Fibroblast of the conjunctiva (primary cell): Measurements from ENCODE around the gene ATG4D.
"Not testable (repeated sequence)": the region's sequence is repeated elsewhere in the genome, so short reads cannot be mapped to it uniquely, and the experiment has no call there.

Experiments
- DNase-seq: peaks from one replicate; pipeline ENCODE4 v3.0.0-alpha.2; 2010; ENCODE audit warnings: low read depth

Gene ATG4D

GRCh38 chr19:10519421-10519820 lies 24.3 kb upstream of the ATG4D start:
- DNase-seq = no peak

DNA sequence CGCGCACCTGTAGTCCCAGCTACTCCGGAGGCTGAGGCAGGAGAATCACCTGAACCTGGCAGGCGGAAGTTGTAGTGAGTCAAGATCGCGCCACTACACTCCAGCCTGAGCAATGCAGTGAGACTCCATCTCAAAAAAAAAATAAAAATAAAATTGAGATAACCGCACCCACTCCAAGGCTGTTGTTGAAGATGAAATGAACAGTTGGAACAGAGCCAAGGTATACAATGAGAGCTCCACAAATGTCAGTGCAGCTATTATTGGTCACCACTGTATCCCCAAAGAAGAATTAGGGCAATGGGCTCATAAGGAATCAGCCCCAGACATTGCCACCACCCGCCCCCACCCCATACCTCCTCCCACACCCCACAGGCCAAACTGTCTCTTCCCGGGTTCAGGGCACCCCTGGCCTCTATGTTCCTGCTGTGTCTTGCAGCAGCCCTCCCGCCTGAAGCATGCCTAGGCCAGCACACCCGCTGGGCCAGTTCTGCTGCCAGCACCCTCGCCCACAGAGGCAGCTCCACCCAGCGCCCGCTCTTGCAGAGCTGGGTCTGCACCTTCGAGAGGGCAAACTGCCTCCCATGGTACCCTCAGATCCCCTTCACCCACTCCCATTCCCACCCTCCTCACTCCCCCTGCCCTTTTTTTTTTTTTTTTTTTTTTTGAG lies 22.9 kb upstream of the ATG4D start:
- DNase-seq = no peak

DNA sequence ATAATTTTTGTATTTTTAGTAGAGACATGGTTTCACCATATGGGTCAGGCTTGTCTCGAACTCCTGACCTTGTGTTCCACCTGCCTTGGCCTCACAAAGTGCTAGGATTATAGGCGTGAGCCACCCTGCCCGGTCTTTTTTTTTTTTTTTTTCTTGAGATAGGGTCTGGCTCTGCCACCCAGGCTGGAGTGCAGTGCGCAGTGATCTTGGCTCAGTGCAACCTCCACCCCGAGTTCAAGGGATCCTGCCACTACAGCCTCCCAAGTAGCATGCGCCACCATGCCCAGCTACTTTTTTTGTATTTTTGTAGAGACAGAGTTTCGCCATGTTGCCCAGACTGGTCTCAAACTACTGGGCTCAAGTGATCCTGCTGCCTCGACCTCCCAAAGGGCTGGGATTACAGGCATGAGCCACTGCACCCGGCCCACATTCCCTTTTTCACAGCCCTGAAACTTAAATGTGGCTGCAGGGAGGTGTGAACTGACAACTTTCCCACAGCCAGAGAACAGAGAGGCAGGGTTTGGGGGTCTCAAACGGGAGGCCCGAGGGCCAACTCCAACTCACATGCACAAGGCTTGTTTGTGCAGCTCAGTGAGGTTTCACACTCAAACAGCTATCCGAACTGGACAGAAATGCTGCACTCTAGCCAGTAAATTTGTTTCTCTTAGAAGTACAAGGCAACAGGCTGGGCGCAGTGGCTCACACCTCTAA lies 22.1 kb upstream of the ATG4D start:
- DNase-seq = no peak

GRCh38 chr19:10523135-10523636 lies 20.5 kb upstream of the ATG4D start:
- DNase-seq = no peak

DNA sequence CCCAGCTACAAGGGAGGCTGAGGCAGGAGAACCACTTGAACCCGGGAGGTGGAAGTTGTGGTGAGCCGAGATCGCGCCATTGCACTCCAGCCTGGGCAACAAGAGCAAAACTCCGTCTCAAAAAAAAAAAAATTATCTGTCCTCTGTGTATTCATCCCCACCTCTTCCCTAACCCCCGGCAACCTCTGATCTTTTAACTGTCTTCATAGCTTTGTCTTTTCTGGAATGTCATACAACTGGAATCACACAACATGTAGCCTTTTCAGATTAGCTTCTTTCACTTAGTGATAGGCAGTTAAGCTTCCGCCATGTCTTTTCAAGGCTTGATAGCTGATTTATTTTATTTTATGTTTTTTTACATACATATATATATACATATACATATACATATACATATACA lies 18.1 kb upstream of the ATG4D start:
- DNase-seq = no peak

GRCh38 chr19:10526887-10527286 lies 16.8 kb upstream of the ATG4D start:
- DNase-seq = not testable (repeated sequence)

- no peak for DNase-seq
Observed at GRCh38 chr19:10532457-10532856, 11.2 kb upstream of the ATG4D start.

DNA sequence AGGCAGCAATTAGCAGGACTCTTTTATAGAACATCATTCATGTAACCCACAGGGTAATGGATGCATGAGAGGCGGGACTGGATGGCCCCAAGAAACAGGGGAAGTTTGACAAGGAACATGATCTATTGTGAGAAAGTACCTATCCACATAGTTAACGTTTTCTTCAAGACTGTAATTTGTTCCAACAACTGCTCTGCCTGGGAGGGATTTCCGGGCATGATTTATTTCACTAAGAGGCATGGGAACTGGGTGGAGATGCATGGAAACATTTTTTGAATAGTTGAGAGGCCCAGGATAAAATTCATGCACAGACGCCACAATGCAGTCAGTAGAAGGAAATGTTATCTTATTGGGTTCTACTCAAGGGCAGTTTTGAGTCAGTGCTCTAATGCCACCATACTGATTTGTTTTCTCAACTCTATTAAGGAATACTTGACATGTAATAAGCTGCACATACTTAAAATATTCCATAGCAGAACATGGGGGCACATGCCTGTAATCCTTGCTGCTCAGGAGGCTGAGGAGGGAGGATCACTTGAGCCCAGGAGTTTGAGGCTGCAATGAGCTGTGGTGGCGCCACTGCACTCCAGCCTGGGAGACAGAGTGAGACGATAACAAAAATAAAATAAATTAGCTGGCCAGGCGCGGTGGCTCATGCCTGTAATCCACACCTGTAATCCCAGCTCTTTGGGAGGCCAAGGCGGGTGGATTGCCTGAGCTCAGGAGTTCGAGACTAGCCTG lies 9.9 kb upstream of the ATG4D start:
- no peak for DNase-seq

DNA sequence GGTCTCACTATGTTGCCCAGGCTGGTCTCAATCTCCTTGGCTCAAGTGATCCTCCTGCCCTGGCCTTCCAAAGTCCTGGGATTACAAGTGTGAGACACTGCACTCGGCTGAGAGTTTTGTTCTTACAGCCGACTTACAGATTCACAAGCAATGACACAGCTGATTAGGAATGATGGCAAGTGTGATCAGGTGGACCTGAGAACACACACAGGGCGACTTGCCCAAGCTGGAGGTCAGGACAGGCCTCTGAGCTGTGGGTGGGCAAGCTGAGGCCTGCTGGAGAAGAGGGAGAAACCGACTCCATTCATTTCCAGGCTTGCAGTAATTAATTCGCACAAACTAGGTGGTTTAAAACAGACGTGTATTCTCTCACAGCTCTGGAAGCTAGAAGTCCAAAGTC lies 8.1 kb upstream of the ATG4D start:
- no peak for DNase-seq

DNA sequence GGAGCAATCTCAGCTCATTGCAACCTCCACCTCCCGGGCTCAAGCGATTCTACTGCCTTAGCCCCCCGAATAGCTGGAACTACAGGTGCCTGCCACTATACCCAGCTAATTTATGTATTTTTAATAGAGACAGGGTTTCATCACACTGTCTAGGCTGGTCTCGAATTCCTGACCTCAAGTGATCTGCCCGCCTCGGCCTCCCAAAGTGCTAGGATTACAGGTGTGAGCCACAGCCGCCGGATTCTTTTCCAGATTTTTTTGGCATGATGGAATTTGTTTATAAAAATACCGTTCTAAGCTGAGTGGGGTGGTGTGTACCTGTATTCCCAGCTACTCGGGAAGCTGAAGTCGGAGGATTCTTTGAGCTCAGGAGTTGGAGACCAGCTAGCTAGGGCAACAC lies 6.0 kb upstream of the ATG4D start:
- no peak for DNase-seq

DNA sequence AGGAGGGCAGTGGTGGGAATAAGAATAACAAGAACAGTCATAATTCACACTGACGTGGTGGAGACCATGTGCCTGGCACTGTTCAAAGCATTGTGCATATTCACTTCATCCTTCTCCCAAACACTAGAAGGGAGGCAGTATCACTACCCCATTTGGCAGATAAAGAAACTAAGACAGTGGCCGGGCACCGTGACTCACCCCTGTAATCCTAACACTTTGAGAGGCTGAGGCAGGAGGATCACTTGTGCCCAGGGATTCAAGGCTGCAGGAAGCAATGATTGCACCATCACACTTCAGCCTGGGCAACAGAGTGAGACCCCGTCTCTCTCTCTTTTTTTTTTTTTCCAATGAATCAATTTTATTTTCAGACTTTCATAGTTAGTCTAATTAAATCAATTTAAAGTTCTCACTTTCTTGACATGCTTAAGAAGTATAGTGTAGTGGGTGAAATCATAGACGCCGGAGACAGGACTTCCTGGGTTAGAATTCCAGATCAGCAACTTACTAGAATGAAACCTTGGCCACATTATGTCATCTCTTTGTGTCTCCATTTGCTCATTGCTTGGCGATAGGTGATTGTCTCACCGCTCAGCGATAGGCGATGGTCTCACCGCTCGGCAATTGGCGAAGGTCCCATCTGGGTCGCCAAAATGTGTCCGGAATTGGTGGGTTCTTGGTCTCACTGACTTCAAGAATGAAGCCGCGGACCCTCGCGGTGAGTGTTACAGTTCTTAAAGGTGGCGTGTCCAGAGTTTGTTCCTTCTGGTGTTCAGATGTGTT lies 5.3 kb upstream of the ATG4D start:
- no peak for DNase-seq

DNA sequence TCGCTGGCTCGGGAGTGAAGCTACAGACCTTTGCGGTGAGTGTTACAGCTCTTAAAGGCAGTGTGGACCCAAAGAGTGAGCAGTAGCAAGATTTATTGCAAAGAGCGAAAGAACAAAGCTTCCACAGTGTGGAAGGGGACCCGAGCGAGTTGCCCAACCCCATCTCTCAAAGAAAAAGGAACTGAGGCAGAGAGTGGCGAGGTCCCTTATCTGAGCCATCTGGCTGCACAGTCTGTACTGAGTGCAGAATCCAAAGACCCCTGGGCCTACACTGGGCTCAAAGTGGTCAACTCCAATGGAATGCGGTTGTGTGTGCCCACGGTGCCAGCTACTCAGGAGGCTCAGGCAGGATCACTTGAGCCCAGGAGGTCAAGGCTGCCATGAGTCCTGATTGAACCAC lies 4.7 kb upstream of the ATG4D start:
- DNase-seq = not testable (repeated sequence)

DNA sequence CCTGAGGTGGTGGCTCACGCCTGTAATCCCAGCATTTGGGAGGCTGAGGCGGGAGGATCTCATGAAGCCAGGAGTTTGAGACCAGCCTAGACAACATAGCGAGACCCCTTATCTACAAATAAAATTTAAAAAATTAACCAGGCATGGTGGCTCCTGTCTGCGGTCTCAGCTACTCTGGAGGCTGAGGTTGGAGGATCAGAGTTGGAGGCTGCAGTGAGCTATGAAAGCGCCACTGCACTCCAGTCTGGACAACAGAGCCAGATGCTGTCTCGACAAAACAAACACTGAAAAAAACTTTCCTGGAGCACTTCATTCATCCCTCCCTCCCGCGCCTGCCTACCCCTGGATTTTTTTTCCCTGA lies 665 bp upstream of the ATG4D start:
- no peak for DNase-seq

DNA sequence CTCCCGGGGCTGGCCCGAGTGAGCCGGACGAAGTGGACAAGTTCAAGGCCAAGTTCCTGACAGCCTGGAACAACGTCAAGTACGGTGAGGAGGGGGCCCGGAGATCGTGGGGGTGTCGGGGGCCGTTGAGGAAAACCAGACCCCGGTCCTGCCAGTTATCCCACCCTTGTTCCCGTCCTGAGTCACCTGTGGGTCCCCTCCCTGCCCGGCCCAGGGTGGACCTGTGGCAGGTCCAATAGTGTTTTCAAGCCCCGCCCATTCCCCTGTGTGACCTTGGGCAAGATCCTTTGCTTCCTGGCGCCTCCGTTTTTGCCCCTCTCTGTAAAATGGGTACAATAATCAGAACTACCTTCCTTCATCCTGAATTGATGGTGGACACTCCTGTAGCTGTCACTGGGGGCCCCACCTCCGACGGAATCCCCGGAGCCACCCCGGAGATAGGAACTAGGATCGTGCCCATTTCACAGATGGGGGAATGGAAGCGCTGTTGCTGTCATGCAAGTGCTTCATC lies 593 bp downstream of the ATG4D start:
- DNase-seq = no peak

DNA sequence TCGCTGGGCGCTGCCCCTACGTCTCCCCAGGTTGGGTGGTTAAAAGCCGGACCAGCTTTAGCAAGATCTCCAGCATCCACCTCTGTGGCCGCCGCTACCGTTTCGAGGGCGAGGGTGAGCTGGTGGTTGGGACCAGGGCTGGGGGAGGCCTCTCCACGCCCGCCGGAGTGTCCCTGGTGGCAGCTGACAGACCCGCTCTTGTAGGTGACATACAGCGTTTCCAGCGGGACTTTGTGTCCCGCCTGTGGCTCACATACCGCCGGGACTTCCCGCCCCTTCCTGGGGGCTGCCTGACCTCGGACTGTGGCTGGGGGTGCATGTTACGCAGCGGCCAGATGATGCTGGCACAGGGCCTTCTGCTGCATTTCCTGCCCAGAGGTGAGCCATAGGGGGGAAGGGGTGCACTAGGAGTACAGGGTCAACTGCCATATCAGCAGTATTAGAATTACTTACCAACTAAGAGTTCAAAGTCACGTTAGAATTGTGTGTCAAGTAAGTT lies 1.1 kb downstream of the ATG4D start:
- DNase-seq = no peak

- no peak for DNase-seq
Observed at GRCh38 chr19:10546817-10547216, 3.1 kb downstream of the ATG4D start.

DNA sequence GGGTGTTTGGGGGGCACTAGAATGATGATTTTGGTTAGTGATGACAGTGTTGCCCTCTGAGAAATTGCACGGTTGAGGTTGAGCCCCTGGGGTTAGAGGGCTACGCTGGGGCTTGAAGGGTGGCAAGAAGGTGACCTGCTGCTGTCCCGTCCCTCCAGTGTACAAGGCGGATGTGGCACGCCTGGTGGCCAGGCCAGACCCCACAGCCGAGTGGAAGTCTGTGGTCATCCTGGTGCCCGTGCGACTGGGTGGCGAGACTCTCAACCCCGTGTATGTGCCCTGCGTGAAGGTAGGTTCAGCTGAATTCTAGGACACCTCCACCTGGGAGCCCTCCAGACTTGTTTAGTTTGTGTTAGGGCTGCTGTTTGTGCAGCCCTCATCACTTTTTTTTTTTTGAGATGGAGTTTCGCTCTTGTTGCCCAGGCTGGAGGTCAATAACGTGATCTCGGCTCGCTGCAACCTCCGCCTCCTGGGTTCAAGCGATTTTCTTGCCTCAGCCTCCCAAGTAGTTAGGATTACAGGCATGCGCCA lies 5.1 kb downstream of the ATG4D start:
- no peak for DNase-seq

DNA sequence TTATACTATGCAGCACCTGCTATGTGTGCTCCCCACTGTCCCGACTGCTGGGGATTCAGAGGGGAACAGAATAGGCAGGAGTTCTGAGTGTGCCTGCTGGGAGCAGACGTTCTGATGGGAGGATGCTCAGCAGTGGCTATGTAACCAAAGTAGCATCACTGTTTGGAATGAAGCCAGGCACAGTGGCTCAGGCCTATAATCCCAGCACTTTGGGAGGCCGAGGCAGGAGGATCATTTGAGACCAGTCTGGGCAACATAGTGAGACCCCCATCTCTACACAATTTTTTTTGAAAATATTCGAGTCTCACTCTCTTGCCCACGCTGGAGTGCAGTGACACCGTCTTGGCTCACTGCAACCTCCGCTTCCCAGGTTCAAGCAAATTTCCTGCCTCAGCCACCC lies 6.0 kb downstream of the ATG4D start:
- DNase-seq = no peak

DNA sequence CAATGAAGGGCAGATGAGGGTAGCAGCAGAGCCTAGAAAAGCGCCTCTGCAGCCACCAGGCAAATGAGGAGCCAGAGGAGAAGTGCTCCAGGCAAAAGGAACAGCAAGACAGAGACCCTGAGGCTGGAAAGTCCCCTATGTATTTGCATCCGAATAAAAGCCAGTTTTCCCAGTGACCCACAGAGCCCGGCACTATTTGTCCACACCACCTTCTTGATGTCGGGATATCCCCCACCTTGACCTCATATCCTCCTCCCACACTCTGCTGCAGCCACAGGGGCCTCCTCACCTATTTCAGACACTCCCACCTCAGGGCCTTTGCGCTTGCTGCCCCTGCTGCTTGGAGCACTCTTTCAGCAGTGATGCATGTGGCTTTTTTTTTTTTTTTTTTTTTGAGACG lies 6.6 kb downstream of the ATG4D start:
- no peak for DNase-seq

DNA sequence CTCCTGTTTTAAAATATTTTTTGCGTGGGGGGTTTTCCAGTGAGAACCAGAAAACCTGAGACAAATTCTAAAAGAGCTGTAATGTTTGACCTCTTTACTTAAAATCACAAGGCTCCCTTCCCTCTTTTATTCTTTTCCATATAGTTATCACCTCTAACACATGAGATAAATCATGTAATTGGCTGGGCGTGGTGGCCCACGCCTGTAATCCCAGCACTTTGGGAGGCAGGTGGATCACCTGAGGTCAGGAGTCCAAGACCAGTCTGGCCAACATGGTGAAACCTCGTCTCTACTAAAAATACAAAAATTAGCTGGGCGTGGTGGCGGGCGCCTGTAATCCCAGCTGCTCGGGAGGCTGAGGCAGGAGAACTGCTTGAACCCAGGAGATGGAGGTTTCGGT lies 7.3 kb downstream of the ATG4D start:
- not testable (repeated sequence) for DNase-seq

DNA sequence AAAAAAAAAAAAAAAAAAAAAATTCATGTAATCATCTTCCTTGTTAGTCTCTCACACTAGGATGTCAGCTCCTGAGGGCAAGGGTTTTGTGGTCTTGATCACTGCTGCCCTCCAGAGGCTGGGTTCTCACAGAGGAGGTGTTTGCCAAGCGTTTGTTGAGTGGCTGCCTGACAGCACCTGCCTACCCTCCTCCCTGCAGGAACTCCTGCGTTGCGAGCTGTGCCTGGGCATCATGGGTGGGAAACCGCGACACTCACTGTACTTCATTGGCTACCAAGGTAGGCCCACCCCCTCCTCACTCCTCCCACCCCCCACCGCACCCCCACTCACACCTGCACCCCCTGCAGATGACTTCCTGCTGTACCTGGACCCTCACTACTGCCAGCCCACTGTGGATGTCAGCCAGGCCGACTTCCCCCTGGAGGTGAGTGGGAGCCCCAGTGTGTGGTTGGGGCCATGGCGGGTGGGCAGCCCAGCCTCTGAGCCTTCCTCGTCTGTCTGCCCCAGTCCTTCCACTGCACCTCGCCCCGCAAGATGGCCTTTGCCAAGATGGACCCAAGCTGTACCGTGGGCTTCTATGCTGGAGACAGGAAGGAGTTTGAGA lies 8.1 kb downstream of the ATG4D start:
- DNase-seq = no peak
